Erythroblast (primary cell): Measurements from ENCODE around the gene CELF2.

Experiments used
- GATA1 ChIP-seq: IDR thresholded peaks from 2 replicates; pipeline ENCODE4 v1.6.1; 2011; ENCODE audit warnings: low read depth, mild to moderate bottlenecking, control low read depth, low read length, moderate library complexity
- POLR2A ChIP-seq: IDR thresholded peaks from 2 replicates; pipeline ENCODE4 v1.6.1; 2011; ENCODE audit warnings: mild to moderate bottlenecking, low read length

GRCh38 chr10:11045487-11045886, 27.8 kb downstream of the CELF2 start:
- no peak for TF ChIP-seq POLR2A
- TF ChIP-seq GATA1 = no peak
